Neural cell (in vitro differentiated cells): ENCODE data around the gene BCL2L11. TPM values are rescaled to one million over a fixed set of nuclear protein-coding genes. Genes with fewer than 3 reads are reported as not detected.

ENCODE experiments used
- H2AFZ ChIP-seq: fragments of 200-600, 300-800 bp; sonication (generic), shearing (Covaris generic); 2 replicates; pipeline ENCODE4 v1.6.0; 2014; ENCODE audit warnings: low read depth, mild to moderate bottlenecking, antibody characterized with exemption, low read length, moderate library complexity
- H3F3A ChIP-seq: fragments of 200-600 bp; shearing (Covaris generic); 2 replicates; pipeline ENCODE4 v1.6.1; 2016; ENCODE audit warnings: mild to moderate bottlenecking, moderate library complexity, mixed read lengths, antibody characterized with exemption, low read length; ENCODE audit not compliant: insufficient read depth, poor library complexity, severe bottlenecking
- H3K27ac ChIP-seq: fragments of 200-600, 300-800 bp; sonication (generic), shearing (Covaris generic); 2 replicates; pipeline ENCODE4 v1.5.1; 2014; ENCODE audit warnings: mild to moderate bottlenecking, low read length, moderate library complexity
- H3K27me3 ChIP-seq: fragments of 300-800, 200-600 bp; sonication (generic), shearing (Covaris generic); 2 replicates; pipeline ENCODE4 v1.6.0; 2014; ENCODE audit warnings: mild to moderate bottlenecking, low read depth, low read length, moderate library complexity; ENCODE audit not compliant: insufficient read depth
- H3K36me3 ChIP-seq: fragments of 300-800, 200-600 bp; sonication (generic), shearing (Covaris generic); 2 replicates; pipeline ENCODE4 v1.5.1; 2014; ENCODE audit warnings: mild to moderate bottlenecking, antibody characterized with exemption, low read length, moderate library complexity; ENCODE audit not compliant: insufficient read depth
- H3K4me2 ChIP-seq: fragments of 300-800, 200-600 bp; sonication (generic), shearing (Covaris generic); 2 replicates; pipeline ENCODE4 v1.6.0; 2014; ENCODE audit warnings: mild to moderate bottlenecking, low read length
- H3K4me3 ChIP-seq: fragments of 300-800, 200-600 bp; sonication (generic), shearing (Covaris generic); 2 replicates; pipeline ENCODE4 v1.5.1; 2014; ENCODE audit warnings: mild to moderate bottlenecking, low read length, moderate library complexity
- H3K79me2 ChIP-seq: fragments of 200-600 bp; shearing (Covaris generic); replicated peaks from 2 replicates; pipeline ENCODE4 v1.6.0; 2014; ENCODE audit warnings: mild to moderate bottlenecking, low read length, moderate library complexity; ENCODE audit not compliant: insufficient read depth
- H3K9ac ChIP-seq: fragments of 300-800, 200-600 bp; sonication (generic), shearing (Covaris generic); 2 replicates; pipeline ENCODE4 v1.6.1; 2016; ENCODE audit warnings: mild to moderate bottlenecking, low read length, mixed read lengths
- H3K9me2 ChIP-seq: fragments of 200-600 bp; shearing (Covaris generic); 2 replicates; pipeline ENCODE4 v1.6.1; 2016; ENCODE audit warnings: mild to moderate bottlenecking, low read length, mixed read lengths; ENCODE audit not compliant: insufficient read depth
- H3K9me3 ChIP-seq: fragments of 200-600, 300-800 bp; sonication (generic), shearing (Covaris generic); 2 replicates; pipeline ENCODE4 v1.6.1; 2016; ENCODE audit warnings: mild to moderate bottlenecking, mixed run types, low read length, moderate library complexity, mixed read lengths
- H4K20me1 ChIP-seq: fragments of 200-600 bp; shearing (Covaris generic); 2 replicates; pipeline ENCODE4 v1.6.1; 2016; ENCODE audit warnings: mild to moderate bottlenecking, mixed run types; ENCODE audit not compliant: insufficient read depth
- EP300 ChIP-seq: fragments of 450-650 bp; conservative IDR thresholded peaks from 2 replicates; pipeline ENCODE4 v1.6.1; 2014; ENCODE audit warnings: antibody characterized with exemption, mild to moderate bottlenecking, moderate library complexity; ENCODE audit not compliant: poor library complexity, severe bottlenecking
- EZH2 ChIP-seq: fragments of 200-600, 300-800 bp; shearing (Covaris generic), sonication (generic); IDR thresholded peaks from 2 replicates; pipeline ENCODE4 v1.6.1; 2014; ENCODE audit warnings: antibody characterized with exemption, low read length, borderline replicate concordance, mild to moderate bottlenecking; ENCODE audit not compliant: insufficient read depth, poor library complexity, severe bottlenecking
- MXI1 ChIP-seq: fragments of 450-650 bp; conservative IDR thresholded peaks from 2 replicates; pipeline ENCODE4 v1.6.1; 2014; ENCODE audit warnings: antibody characterized with exemption, mild to moderate bottlenecking; ENCODE audit not compliant: poor library complexity, severe bottlenecking
- POLR2AphosphoS5 ChIP-seq: IDR thresholded peaks from 2 replicates; pipeline ENCODE4 v1.6.1; 2012
- RAD21 ChIP-seq: fragments of 450-650 bp; conservative IDR thresholded peaks from 2 replicates; pipeline ENCODE4 v1.6.1; 2014; ENCODE audit warnings: antibody characterized with exemption, mild to moderate bottlenecking, moderate library complexity
- TAF1 ChIP-seq: IDR thresholded peaks from 2 replicates; pipeline ENCODE4 v1.6.1; 2012; ENCODE audit warnings: low read depth
- polyA plus RNA-seq: library from polyadenylated mRNA; depleted of rRNA; stranded (reverse); fragments of >200 nt; gene quantifications from 2 replicates; pipeline ENCODE4 v1.2.3, GENCODE V29; 2014
- TF ChIP-seq, protein P1 (sequence below): IDR thresholded peaks from 2 replicates; pipeline ENCODE4 v1.6.1; 2012; ENCODE audit warnings: borderline replicate concordance
- TF ChIP-seq, protein P2 (sequence below): fragments of 450-650 bp; IDR thresholded peaks from 2 replicates; pipeline ENCODE4 v1.5.1; 2014; ENCODE audit warnings: antibody characterized with exemption, mild to moderate bottlenecking, moderate library complexity; ENCODE audit not compliant: poor library complexity, severe bottlenecking

Gene BCL2L11
- polyA plus RNA-seq, 1 donor from 2014 or later = 2.6 TPM

DNA sequence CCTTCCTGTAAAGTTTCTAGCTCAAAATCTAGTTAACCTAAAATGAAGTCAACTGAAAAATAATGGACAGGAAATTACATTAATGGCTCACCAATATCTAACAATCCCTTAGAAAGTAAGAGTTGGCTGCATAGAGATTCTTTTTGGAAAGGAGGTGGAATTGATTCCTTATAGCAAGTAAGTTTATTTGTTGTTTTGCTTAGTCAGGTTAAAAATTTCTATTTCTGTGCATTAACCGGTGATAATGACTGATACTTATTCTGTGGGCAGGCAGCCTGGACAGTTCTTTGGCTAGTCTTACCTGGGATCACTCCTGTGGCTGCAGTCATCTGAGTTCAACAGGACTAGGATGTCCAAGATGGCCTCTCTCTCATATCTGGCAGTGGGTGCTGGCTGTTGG lies 6.9 kb upstream of the BCL2L11 start:
- Histone ChIP-seq H3K9ac (no peak overlapping the region), H3K9me3 (no peaks in the 10 kb centered on the region), H3K27ac (no peak overlapping the region), H2AFZ (no peak overlapping the region), H3F3A (no peaks in the 10 kb centered on the region), H4K20me1 (no peaks in the 10 kb centered on the region), H3K4me2 (no peak overlapping the region), H3K4me3 (no peak overlapping the region), H3K9me2 (no peaks in the 10 kb centered on the region), H3K27me3 (peaks cover 33% of the 10 kb centered on the region), H3K79me2 (no peaks in the 10 kb centered on the region), H3K36me3 (no peaks in the 10 kb centered on the region)
- TF ChIP-seq, protein P1, sequence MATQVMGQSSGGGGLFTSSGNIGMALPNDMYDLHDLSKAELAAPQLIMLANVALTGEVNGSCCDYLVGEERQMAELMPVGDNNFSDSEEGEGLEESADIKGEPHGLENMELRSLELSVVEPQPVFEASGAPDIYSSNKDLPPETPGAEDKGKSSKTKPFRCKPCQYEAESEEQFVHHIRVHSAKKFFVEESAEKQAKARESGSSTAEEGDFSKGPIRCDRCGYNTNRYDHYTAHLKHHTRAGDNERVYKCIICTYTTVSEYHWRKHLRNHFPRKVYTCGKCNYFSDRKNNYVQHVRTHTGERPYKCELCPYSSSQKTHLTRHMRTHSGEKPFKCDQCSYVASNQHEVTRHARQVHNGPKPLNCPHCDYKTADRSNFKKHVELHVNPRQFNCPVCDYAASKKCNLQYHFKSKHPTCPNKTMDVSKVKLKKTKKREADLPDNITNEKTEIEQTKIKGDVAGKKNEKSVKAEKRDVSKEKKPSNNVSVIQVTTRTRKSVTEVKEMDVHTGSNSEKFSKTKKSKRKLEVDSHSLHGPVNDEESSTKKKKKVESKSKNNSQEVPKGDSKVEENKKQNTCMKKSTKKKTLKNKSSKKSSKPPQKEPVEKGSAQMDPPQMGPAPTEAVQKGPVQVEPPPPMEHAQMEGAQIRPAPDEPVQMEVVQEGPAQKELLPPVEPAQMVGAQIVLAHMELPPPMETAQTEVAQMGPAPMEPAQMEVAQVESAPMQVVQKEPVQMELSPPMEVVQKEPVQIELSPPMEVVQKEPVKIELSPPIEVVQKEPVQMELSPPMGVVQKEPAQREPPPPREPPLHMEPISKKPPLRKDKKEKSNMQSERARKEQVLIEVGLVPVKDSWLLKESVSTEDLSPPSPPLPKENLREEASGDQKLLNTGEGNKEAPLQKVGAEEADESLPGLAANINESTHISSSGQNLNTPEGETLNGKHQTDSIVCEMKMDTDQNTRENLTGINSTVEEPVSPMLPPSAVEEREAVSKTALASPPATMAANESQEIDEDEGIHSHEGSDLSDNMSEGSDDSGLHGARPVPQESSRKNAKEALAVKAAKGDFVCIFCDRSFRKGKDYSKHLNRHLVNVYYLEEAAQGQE = no peak
- TF ChIP-seq RAD21 (no peak), TAF1 (no peak), EZH2 (no peak), EP300 (no peak), POLR2AphosphoS5 (no peak), MXI1 (no peak)
- TF ChIP-seq, protein P2, sequence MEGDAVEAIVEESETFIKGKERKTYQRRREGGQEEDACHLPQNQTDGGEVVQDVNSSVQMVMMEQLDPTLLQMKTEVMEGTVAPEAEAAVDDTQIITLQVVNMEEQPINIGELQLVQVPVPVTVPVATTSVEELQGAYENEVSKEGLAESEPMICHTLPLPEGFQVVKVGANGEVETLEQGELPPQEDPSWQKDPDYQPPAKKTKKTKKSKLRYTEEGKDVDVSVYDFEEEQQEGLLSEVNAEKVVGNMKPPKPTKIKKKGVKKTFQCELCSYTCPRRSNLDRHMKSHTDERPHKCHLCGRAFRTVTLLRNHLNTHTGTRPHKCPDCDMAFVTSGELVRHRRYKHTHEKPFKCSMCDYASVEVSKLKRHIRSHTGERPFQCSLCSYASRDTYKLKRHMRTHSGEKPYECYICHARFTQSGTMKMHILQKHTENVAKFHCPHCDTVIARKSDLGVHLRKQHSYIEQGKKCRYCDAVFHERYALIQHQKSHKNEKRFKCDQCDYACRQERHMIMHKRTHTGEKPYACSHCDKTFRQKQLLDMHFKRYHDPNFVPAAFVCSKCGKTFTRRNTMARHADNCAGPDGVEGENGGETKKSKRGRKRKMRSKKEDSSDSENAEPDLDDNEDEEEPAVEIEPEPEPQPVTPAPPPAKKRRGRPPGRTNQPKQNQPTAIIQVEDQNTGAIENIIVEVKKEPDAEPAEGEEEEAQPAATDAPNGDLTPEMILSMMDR = no peak

DNA sequence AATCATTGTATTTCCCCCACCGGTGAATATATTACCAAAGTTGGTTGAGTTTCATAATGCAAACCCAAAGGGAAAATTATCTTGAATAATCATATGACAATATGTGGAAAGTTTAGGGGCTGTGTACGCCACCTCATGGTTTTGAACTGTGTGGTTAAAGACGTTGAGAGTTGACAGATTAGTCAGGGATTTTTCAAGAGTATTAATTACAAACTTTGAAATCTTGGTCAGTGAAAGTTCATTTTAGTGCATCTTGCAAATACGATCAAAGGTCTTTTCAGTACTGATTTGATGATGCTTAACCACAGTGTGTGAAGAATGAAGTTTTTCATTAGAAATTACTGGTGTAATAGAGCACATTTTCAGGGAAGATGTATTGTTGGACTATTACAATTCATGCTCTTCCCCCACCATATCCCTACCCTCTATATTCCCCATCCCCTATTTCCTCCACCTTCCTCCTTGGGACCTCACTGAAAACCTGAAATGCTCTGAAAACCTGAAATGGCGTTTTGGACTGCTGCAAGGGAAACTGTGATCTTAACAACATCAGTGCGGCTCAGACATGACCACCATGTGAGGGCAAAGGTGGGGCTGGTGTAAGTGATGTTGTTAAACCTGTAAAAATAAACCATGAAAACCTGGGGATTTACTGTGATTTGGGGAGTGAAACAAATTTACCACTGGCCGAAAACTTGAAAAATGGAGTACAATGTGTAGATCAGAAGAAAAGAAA lies 4.5 kb upstream of the BCL2L11 start:
- Histone ChIP-seq H2AFZ (no peak overlapping the region), H3K9me3 (no peaks in the 10 kb centered on the region), H3K9ac (no peak overlapping the region), H3K27ac (no peak overlapping the region), H3K4me3 (no peak overlapping the region), H3K36me3 (no peaks in the 10 kb centered on the region), H3F3A (no peaks in the 10 kb centered on the region), H3K4me2 (no peak overlapping the region), H4K20me1 (no peaks in the 10 kb centered on the region), H3K27me3 (peaks cover 50% of the 10 kb centered on the region), H3K79me2 (no peaks in the 10 kb centered on the region), H3K9me2 (no peaks in the 10 kb centered on the region)
- TF ChIP-seq POLR2AphosphoS5 (no peak), EZH2 (no peak)
